Ishikawa (cell line): ENCODE measurements around the gene MT1M.
A peak's percentile ranks its signal among the peaks of the same experiment; 100 is the strongest.

Experiments used
- CEBPB ChIP-seq: IDR thresholded peaks from 2 replicates; pipeline ENCODE4 v1.6.1; 2012
- CREB1 ChIP-seq: IDR thresholded peaks from 2 replicates; pipeline ENCODE4 v1.6.1; 2012; ENCODE audit warnings: low read depth
- EGR1 ChIP-seq: IDR thresholded peaks from 2 replicates; pipeline ENCODE4 v1.6.1; 2012
- EP300 ChIP-seq: IDR thresholded peaks from 2 replicates; pipeline ENCODE4 v1.6.1; 2012; ENCODE audit warnings: borderline replicate concordance
- FOXM1 ChIP-seq: IDR thresholded peaks from 2 replicates; pipeline ENCODE4 v1.6.1; 2012; ENCODE audit warnings: low read depth, borderline replicate concordance
- MAX ChIP-seq: IDR thresholded peaks from 2 replicates; pipeline ENCODE4 v1.6.1; 2012
- NFIC ChIP-seq: IDR thresholded peaks from 2 replicates; pipeline ENCODE4 v1.6.1; 2012
- RAD21 ChIP-seq: IDR thresholded peaks from 2 replicates; pipeline ENCODE4 v1.6.1; 2012; ENCODE audit warnings: low read depth
- TAF1 ChIP-seq: IDR thresholded peaks from 2 replicates; pipeline ENCODE4 v1.6.1; 2012; ENCODE audit warnings: low read depth, mild to moderate bottlenecking
- TCF12 ChIP-seq: IDR thresholded peaks from 2 replicates; pipeline ENCODE4 v1.6.1; 2012; ENCODE audit warnings: low read depth
- TEAD4 ChIP-seq: IDR thresholded peaks from 2 replicates; pipeline ENCODE4 v1.6.1; 2012
- USF1 ChIP-seq: IDR thresholded peaks from 2 replicates; pipeline ENCODE4 v1.6.1; 2012
- YY1 ChIP-seq: IDR thresholded peaks from 2 replicates; pipeline ENCODE4 v1.6.1; 2012; ENCODE audit warnings: low read depth
- ZBTB7A ChIP-seq: IDR thresholded peaks from 2 replicates; pipeline ENCODE4 v1.6.1; 2012; ENCODE audit warnings: low read depth
- TF ChIP-seq, protein P1 (sequence below): IDR thresholded peaks from 2 replicates; pipeline ENCODE4 v1.6.1; 2012; ENCODE audit warnings: low read depth, mild to moderate bottlenecking

The MT1M gene

DNA sequence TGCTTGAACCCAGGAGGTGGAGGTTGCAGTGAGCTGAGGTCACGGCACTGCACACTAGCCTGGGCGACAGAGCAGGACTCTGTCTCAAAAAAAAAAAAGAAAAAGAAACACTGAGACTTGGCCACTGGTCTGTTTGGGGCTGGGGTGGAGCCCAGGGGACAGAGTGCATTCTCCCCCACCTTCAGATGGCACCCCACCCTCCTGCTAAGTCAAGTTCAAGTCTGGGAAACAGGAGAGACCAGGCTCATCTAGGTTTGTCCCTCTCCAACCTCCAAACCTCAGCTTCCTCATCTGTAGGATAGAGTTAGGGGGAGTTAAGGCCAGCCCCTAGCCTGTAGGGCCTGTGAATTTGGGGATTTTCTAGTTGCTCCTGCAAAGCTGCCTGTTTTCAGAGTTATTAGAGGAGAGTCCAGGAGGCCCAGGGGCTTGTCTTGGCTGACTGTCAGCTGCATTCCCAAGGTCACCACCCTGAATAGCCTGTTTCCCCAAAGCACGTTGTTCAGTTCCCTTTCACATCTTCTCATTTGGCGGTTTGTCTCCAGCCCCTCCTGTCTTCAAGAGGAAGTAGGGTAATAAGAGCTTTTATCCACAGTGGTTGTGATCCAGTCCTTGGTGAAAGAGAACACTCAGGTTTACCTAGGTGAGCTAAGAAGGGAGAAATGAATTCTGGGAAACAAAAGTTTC is 40.9 kb upstream of the MT1M start:
- TF ChIP-seq CREB1, result no peak

DNA sequence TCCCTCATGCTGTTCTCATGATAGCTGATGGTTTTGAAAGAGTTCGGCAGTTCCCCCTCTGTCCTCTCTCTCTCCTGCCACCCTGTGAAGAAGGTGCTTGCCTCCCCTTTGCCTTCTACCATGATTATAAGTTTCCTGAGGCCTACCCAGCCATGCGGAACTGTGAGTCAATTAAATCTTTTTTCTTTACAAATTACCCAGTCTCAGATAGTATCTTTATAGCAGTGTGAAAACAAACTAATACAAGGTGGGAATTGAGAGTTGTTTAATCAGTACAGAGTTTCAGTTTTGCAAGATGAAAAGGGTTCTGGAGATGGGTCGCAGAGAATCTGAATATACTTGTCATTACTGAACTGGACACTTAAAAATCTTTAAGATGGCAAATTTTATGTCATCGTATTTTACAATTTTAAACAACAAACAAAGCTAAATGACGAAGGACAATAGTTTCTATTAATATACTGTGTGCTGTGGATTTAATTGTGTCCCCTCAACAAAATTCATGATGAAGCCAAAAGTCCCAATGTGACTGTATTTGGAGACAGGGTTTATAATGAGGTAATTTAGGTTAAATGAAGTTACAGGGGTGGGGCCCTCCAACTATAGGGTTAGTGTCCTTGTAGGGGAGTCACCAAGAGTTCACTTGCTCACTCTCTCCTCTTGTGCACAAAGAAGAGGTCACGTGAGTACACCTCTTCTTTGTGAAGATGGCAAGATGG is 38.7 kb upstream of the MT1M start:
- TF ChIP-seq EGR1, result no peak

- TF ChIP-seq FOXM1 (no peak), CREB1 (no peak), EGR1 (no peak), TEAD4 (no peak), TCF12 (no peak), CEBPB (no peak), YY1 (no peak), RAD21 (no peak), TAF1 (no peak), USF1 (no peak), EP300 (no peak), ZBTB7A (no peak), MAX (no peak)
- TF ChIP-seq, protein P1, sequence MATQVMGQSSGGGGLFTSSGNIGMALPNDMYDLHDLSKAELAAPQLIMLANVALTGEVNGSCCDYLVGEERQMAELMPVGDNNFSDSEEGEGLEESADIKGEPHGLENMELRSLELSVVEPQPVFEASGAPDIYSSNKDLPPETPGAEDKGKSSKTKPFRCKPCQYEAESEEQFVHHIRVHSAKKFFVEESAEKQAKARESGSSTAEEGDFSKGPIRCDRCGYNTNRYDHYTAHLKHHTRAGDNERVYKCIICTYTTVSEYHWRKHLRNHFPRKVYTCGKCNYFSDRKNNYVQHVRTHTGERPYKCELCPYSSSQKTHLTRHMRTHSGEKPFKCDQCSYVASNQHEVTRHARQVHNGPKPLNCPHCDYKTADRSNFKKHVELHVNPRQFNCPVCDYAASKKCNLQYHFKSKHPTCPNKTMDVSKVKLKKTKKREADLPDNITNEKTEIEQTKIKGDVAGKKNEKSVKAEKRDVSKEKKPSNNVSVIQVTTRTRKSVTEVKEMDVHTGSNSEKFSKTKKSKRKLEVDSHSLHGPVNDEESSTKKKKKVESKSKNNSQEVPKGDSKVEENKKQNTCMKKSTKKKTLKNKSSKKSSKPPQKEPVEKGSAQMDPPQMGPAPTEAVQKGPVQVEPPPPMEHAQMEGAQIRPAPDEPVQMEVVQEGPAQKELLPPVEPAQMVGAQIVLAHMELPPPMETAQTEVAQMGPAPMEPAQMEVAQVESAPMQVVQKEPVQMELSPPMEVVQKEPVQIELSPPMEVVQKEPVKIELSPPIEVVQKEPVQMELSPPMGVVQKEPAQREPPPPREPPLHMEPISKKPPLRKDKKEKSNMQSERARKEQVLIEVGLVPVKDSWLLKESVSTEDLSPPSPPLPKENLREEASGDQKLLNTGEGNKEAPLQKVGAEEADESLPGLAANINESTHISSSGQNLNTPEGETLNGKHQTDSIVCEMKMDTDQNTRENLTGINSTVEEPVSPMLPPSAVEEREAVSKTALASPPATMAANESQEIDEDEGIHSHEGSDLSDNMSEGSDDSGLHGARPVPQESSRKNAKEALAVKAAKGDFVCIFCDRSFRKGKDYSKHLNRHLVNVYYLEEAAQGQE, result no peak
Measured at GRCh38 chr16:56594292-56594619, 38.2 kb upstream of the MT1M start.

GRCh38 chr16:56600398-56600999 is 32.0 kb upstream of the MT1M start:
- TF ChIP-seq TAF1, result no peak
- peak; percentile 62 for TF ChIP-seq RAD21
- peak; percentile 40; the same call in 1 of the 2 replicates for TF ChIP-seq YY1

- TF ChIP-seq ZBTB7A (no peak), NFIC (no peak), TCF12 (no peak), EGR1 (no peak), FOXM1 (no peak), CEBPB (no peak), USF1 (no peak), RAD21 (no peak), YY1 (no peak), TEAD4 (no peak)
Measured at GRCh38 chr16:56601325-56601724, 31.1 kb upstream of the MT1M start.

DNA sequence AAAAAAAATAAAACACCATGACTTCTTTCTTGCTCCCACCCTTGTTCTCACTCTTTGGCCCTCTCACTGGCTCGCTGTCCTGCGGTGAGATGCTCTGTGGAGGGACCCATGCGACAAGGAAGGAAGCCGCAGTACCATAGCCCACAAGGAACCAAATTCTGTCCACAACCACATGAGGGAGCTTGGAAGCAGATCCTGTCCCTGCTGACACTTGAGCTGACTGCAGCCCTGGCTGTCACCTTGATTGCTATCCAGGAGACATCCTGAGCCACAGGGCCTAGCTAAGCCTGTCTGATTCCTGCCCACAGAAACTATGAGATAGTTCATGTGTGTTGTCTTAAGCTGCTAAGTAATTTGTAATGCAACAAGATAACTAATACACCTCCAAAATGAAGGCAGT is 28.9 kb upstream of the MT1M start:
- no peak for TF ChIP-seq ZBTB7A
- TF ChIP-seq CEBPB, result no peak
- peak; percentile 73 for TF ChIP-seq RAD21

DNA sequence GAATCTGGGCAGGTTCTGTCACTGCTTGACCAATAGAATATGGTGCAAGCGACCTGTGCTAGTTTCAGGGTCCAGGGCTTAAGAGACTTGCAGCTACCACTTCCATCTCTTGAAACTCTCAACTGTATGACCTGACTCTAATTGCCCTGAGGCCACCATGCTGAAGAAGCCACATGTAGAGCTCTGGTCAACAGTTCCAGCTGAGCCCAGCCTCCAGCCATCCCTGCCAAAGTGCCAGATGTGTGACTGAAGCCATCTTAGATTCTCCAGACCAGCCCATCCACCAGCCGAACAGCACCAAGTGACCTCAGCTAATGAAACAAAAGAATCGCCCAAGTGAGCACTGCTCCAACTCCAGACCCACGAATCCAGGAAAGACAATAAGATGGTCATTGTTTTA is 27.5 kb upstream of the MT1M start:
- TF ChIP-seq TAF1, result no peak
- no peak for TF ChIP-seq EP300
- no peak for TF ChIP-seq TCF12
- TF ChIP-seq CREB1, result no peak
- no peak for TF ChIP-seq RAD21
- no peak for TF ChIP-seq YY1
- TF ChIP-seq, protein P1, result no peak
- TF ChIP-seq EGR1, result no peak
- no peak for TF ChIP-seq CEBPB
- TF ChIP-seq USF1, result no peak
- TF ChIP-seq ZBTB7A, result no peak
